Smooth muscle cell (in vitro differentiated cells): ENCODE results near the gene TST. TPM values are rescaled to one million over a fixed set of nuclear protein-coding genes. Genes with fewer than 3 reads are reported as not detected.
A peak's percentile ranks its signal among the peaks of the same experiment; 100 is the strongest.

ENCODE experiments used
- DNase-seq: peaks from one replicate; lab custom pipeline; 2025; ENCODE audit not compliant: unreplicated experiment; lab: John Stamatoyannopoulos, UW
- H2AFZ ChIP-seq: fragments of 200-600 bp; sonication (generic); 2 replicates; pipeline ENCODE4 v1.6.0; 2016; ENCODE audit warnings: antibody characterized with exemption, low read depth, mild to moderate bottlenecking
- H3F3A ChIP-seq: fragments of 200-600 bp; sonication (generic); 2 replicates; pipeline ENCODE4 v1.6.0; 2017; ENCODE audit warnings: antibody characterized with exemption, low read depth
- H3K27ac ChIP-seq: fragments of 200-600 bp; sonication (generic); 2 replicates; pipeline ENCODE4 v1.5.1; 2016; ENCODE audit warnings: low read depth, mild to moderate bottlenecking
- H3K27me3 ChIP-seq: fragments of 200-600 bp; sonication (generic); 2 replicates; pipeline ENCODE4 v1.6.1; 2016; ENCODE audit warnings: low read depth, mild to moderate bottlenecking
- H3K36me3 ChIP-seq: fragments of 200-600 bp; sonication (generic); 2 replicates; pipeline ENCODE4 v1.5.1; 2016; ENCODE audit warnings: low read depth
- H3K4me1 ChIP-seq: fragments of 200-600 bp; sonication (generic); 2 replicates; pipeline ENCODE4 v1.5.1; 2016; ENCODE audit warnings: low read depth
- H3K4me2 ChIP-seq: fragments of 200-600 bp; sonication (generic); 2 replicates; pipeline ENCODE4 v1.6.0; 2016; ENCODE audit warnings: mild to moderate bottlenecking
- H3K4me3 ChIP-seq: fragments of 200-600 bp; sonication (generic); 2 replicates; pipeline ENCODE4 v1.5.1; 2016; ENCODE audit warnings: mild to moderate bottlenecking
- H3K79me2 ChIP-seq: fragments of 200-600 bp; sonication (generic); 2 replicates; pipeline ENCODE4 v1.6.0; 2016; ENCODE audit warnings: low read depth, mild to moderate bottlenecking
- H3K9ac ChIP-seq: fragments of 200-600 bp; sonication (generic); 2 replicates; pipeline ENCODE4 v1.6.0; 2016; ENCODE audit warnings: low read depth
- H3K9me3 ChIP-seq: fragments of 200-600 bp; sonication (generic); replicated peaks from 2 replicates; pipeline ENCODE4 v1.5.1; 2016; ENCODE audit warnings: low read depth
- H4K20me1 ChIP-seq: fragments of 200-600 bp; sonication (generic); 2 replicates; pipeline ENCODE4 v1.6.0; 2016; ENCODE audit warnings: low read depth
- CTCF ChIP-seq: fragments of 200-600 bp; sonication (generic); IDR thresholded peaks from 2 replicates; pipeline ENCODE4 v1.5.1; 2017; ENCODE audit warnings: borderline replicate concordance, mild to moderate bottlenecking, antibody characterized with exemption; ENCODE audit not compliant: insufficient read depth, poor library complexity, severe bottlenecking
- WGBS: methylation state at CpG from one replicate; pipeline ENCODE4 v1.1.7; 2016; ENCODE audit warnings: low lambda C conversion rate; 5-methylcytosine and 5-hydroxymethylcytosine counted together
- polyA plus RNA-seq: library from polyadenylated mRNA; unstranded; fragments of >200 nt; fragmentation: Nextera tagmentation; extraction: Ambion mirVana; gene quantifications from 2 replicates; pipeline ENCODE4 v1.2.1, GENCODE V29; 2016
- total RNA-seq: library from RNA; depleted of rRNA; stranded (reverse); fragments of >200 nt; gene quantifications from 2 replicates; pipeline ENCODE4 v1.2.3, GENCODE V29; 2014

TST gene
- total and polyA plus RNA-seq, 2 experiments from 2014 or later: 10.4 to 15.0 TPM

DNA sequence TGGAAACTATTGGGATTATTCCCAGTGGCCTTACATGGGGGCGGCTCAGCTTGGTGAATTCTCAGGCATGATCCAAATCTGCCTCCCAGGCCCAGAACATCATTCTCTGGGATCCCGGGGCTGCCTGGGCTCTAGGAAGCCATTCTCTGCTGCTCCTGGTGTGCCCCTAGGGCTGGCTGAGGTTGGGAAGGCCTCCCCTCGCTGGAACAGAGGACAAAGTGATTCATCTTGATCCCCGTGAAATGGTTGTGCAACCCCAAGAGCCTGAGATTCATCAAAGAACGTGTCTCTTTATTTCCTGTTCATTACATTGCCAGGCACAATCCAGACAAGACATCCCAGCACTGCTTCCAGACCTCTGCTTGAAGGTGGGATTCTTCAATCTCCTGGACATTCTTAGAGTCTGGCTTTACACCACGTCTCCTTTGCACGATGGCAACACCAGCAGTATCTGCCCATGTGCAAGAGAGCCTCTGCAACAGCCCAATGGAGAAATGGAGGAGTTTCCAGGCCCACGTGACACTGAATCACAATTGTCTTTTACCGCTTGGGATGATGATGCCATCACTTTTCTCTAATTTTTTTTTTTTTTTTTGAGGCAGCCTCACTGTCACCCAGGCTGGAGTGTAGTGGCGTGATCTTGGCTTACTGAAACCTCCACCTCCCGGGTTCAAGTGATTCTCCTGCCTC is 52.3 kb downstream of the TST start:
- no peak for TF ChIP-seq CTCF
- H3K4me3 ChIP-seq: no peak overlapping the region
- no peaks in the 10 kb centered on the region for H3K9me3 ChIP-seq
- DNase-seq: no peak
- H3K9ac ChIP-seq: no peak overlapping the region
- no peaks in the 10 kb centered on the region for H3K36me3 ChIP-seq
- H3K4me2 ChIP-seq: no peak overlapping the region
- peaks cover 4% of the 10 kb centered on the region for H3K27me3 ChIP-seq
- H3K4me1 ChIP-seq: peaks cover 3% of the 10 kb centered on the region
- H4K20me1 ChIP-seq: no peaks in the 10 kb centered on the region
- no peaks in the 10 kb centered on the region for H3K79me2 ChIP-seq
- no peak overlapping the region for H3K27ac ChIP-seq
- no peak overlapping the region for H2AFZ ChIP-seq
- 80% methylated on average over 11 of the region's 11 CpGs for WGBS
- H3F3A ChIP-seq: no peaks in the 10 kb centered on the region

- H3K9me3 ChIP-seq: no peaks in the 10 kb centered on the region
- no peak for TF ChIP-seq CTCF
- no peak overlapping the region for H3K4me3 ChIP-seq
- H4K20me1 ChIP-seq: no peaks in the 10 kb centered on the region
- H3F3A ChIP-seq: no peaks in the 10 kb centered on the region
- H2AFZ ChIP-seq: no peak overlapping the region
- H3K4me1 ChIP-seq: peaks cover 3% of the 10 kb centered on the region
- H3K9ac ChIP-seq: no peak overlapping the region
- H3K79me2 ChIP-seq: no peaks in the 10 kb centered on the region
- H3K4me2 ChIP-seq: no peak overlapping the region
- H3K27me3 ChIP-seq: peaks cover 4% of the 10 kb centered on the region
- no peak overlapping the region for H3K27ac ChIP-seq
- 86% methylated on average over 2 of the region's 2 CpGs for WGBS
- DNase-seq: no peak
- no peaks in the 10 kb centered on the region for H3K36me3 ChIP-seq
These were observed 53.6 kb downstream of the TST start for GRCh38 chr22:36965696-36966095.

GRCh38 chr22:36964106-36964505 is 55.1 kb downstream of the TST start:
- Histone ChIP-seq H3F3A (no peaks in the 10 kb centered on the region), H3K27me3 (peaks cover 4% of the 10 kb centered on the region), H3K4me3 (no peak overlapping the region), H3K4me1 (peaks cover 3% of the 10 kb centered on the region), H3K9me3 (no peaks in the 10 kb centered on the region), H2AFZ (no peak overlapping the region), H3K4me2 (no peak overlapping the region), H3K79me2 (no peaks in the 10 kb centered on the region), H4K20me1 (no peaks in the 10 kb centered on the region), H3K27ac (no peak overlapping the region), H3K9ac (no peak overlapping the region), H3K36me3 (no peaks in the 10 kb centered on the region)
- TF ChIP-seq CTCF: no peak
- DNase-seq: no peak

GRCh38 chr22:36963302-36963701 is 55.9 kb downstream of the TST start:
- H4K20me1 ChIP-seq: no peaks in the 10 kb centered on the region
- DNase-seq: no peak
- H3K4me2 ChIP-seq: no peak overlapping the region
- peaks cover under 1% of the 10 kb centered on the region for H3K27me3 ChIP-seq
- H2AFZ ChIP-seq: peak overlapping the region; percentile 41
- no peak overlapping the region for H3K27ac ChIP-seq
- TF ChIP-seq CTCF: no peak
- no peak overlapping the region for H3K9ac ChIP-seq
- no peak overlapping the region for H3K4me3 ChIP-seq
- H3K9me3 ChIP-seq: no peaks in the 10 kb centered on the region
- H3K36me3 ChIP-seq: no peaks in the 10 kb centered on the region
- no peaks in the 10 kb centered on the region for H3F3A ChIP-seq
- no peaks in the 10 kb centered on the region for H3K79me2 ChIP-seq
- H3K4me1 ChIP-seq: peaks cover 3% of the 10 kb centered on the region
- 100% methylated on average over 1 of the region's 2 CpGs for WGBS
